ENCODE measurements around the gene NFIB.

NFIB gene

DNA sequence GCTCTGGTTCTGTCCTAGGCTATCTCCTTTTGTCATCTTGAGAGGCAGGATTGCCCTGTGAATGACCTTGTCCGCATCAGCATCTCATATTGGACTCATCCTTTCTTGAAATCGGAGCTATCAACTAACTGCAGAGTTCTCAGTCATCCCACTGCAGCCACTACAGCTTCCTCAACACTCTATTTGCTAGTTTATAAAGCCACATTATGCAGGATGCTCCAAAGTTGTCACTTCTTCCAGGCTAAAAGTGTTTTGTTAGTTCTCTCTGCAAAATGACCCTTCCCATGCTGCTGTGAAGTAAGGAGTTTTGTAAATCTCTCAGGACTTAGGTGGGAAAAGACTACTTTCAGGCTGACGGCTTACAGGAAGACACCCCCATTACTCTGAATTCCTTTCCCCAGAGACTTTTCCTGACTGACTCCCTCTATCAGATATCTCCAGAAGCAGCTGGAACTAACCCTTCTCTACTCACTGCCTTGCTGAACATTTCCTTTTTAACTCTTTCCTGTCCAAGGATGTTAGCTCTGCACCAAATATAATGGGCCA, 257.6 kb downstream of the NFIB start:
- no peak overlapping the region for H3K4me3 ChIP-seq (ENCODE audit: low read depth, low read length)
- no peak for TF ChIP-seq CTCF (IDR thresholded peaks at IDR 0.05; ENCODE audit: insufficient read depth, low read length, missing control alignments)
- CTCF ChIA-PET, result no interaction called here
- POLR2A ChIA-PET, result no interaction called here
- no peak for DNase-seq (ENCODE audit: low read depth, low spot score)

- ChIA-PET CTCF (interaction anchor here (1.0 kb wide), 1 partner anchor 11 kb away, joined by 3 read pairs; no protein-coding TSS in a partner anchor), POLR2A (no interaction called here)
- no peak overlapping the region for H3K4me3 ChIP-seq (ENCODE audit: low read depth, low read length)
- DNase-seq (ENCODE audit: low read depth, low spot score), result no peak
- no peak for TF ChIP-seq CTCF (IDR thresholded peaks at IDR 0.05; ENCODE audit: insufficient read depth, low read length, missing control alignments)
Observed at GRCh38 chr9:14054096-14054495, 259.8 kb downstream of the NFIB start.

DNA sequence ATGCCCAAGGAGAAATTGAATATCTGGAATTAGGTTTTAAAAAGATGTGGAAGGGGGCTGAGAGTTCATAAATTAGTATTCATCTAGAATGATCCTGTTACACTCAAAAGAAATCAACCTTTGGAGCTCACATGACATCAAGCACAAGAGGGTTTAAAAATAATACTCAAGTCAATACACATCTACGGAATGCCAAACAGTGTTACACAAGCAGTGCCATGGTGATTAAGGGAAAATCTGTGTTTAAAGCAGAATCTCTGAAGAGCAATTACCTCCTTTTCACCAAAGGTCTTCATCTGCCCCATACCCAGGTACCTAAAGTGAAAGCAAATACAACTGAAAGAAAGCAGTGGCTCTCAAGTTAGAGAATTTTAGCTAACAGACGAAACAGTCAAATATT, 261.6 kb downstream of the NFIB start:
- no peak overlapping the region for H3K4me3 ChIP-seq (ENCODE audit: low read depth, low read length)
- DNase-seq (ENCODE audit: low read depth, low spot score), result no peak
- ChIA-PET POLR2A (no interaction called here), CTCF (no interaction called here)
- no peak for TF ChIP-seq CTCF (IDR thresholded peaks at IDR 0.05; ENCODE audit: insufficient read depth, low read length, missing control alignments)

DNA sequence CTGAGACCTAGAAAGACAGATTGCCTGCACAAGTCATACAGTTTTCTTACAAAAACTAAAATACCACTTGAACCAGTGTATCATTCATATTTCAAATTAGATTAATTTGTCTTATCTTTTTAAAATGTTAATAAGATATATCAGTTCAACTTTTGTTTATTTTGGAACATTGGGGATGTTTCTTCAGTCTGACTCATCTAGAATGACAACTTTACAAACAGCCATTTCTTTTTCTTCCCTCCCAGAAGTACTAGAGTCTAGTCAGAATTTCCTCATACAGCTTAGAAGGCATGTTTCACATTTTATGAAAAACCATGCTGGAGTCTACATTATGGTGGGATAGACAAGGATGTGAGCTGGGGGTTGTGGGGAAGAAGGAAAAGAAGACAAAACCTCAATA, 262.5 kb downstream of the NFIB start:
- CTCF ChIA-PET, result no interaction called here
- no peak for TF ChIP-seq CTCF (IDR thresholded peaks at IDR 0.05; ENCODE audit: insufficient read depth, low read length, missing control alignments)
- H3K4me3 ChIP-seq (ENCODE audit: low read depth, low read length), result no peak overlapping the region
- DNase-seq (ENCODE audit: low read depth, low spot score), result no peak
- POLR2A ChIA-PET, result no interaction called here

GRCh38 chr9:14043483-14043882, 270.5 kb downstream of the NFIB start:
- DNase-seq (ENCODE audit: low read depth, low spot score), result no peak
- ChIA-PET POLR2A (no interaction called here), CTCF (interaction anchor here (1.8 kb wide), 1 partner anchor 10 kb away, joined by 3 read pairs; no protein-coding TSS in a partner anchor)
- no peak overlapping the region for H3K4me3 ChIP-seq (ENCODE audit: low read depth, low read length)
- no peak for TF ChIP-seq CTCF (IDR thresholded peaks at IDR 0.05; ENCODE audit: insufficient read depth, low read length, missing control alignments)

DNA sequence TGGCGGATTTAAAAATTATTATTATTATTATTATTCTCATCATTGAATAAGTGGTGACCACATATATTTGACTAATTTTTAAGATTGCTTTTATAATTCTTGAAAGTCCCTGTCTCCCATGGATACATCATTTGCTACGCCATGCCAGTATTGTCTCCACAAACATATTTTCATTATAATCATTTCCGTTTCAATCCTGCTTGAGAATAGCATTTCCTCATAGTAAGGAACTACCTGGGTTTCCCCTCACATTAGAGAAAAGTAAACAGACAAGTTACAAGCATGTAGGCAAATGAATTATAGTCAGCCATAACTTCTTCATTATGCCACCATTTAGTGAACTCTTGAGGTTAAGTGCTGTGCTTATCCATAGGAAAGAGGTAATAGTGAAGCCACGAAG, 276.6 kb downstream of the NFIB start:
- no peak for TF ChIP-seq CTCF (IDR thresholded peaks at IDR 0.05; ENCODE audit: insufficient read depth, low read length, missing control alignments)
- ChIA-PET POLR2A (no interaction called here), CTCF (no interaction called here)
- DNase-seq (ENCODE audit: low read depth, low spot score), result no peak
- H3K4me3 ChIP-seq (ENCODE audit: low read depth, low read length), result no peak overlapping the region

All from AG04449 (cell line).